Stimulated activated CD8-positive, alpha-beta memory T cell treated with anti-CD3 and anti-CD28 coated beads, Interleukin-15, amount 100 ng/mL, for 48 hours (primary cell): ENCODE data around the gene FLAD1.

Source experiments
- DNase-seq, 2 donors: peaks; one replicate each; pipeline ENCODE4 v3.0.0-alpha.2; 2020; ENCODE audit warnings: low read depth in 2 of 2

The FLAD1 gene

GRCh38 chr1:154952664-154953063 is 30.5 kb upstream of the FLAD1 start:
- no peak for DNase-seq

GRCh38 chr1:154953611-154954038 is 29.5 kb upstream of the FLAD1 start:
- DNase-seq = no peak

- DNase-seq = no peak
Measured at GRCh38 chr1:154954541-154954940, 28.6 kb upstream of the FLAD1 start.

- DNase-seq = peak; percentile 68
Measured at GRCh38 chr1:154955039-154955717, 28.0 kb upstream of the FLAD1 start.

- peak; percentile 55 to 70 for DNase-seq
Measured at GRCh38 chr1:154955718-154956543, 27.2 kb upstream of the FLAD1 start, which contains the start of gene PBXIP1. Gene PBXIP1 (minus strand): TSS chr1:154956099. CDS start chr1:154953721, 2,378 bp downstream.

GRCh38 chr1:154956544-154956941 is 26.6 kb upstream of the FLAD1 start:
- DNase-seq = no peak

- DNase-seq = no peak
Measured at GRCh38 chr1:154957091-154957657, 26.0 kb upstream of the FLAD1 start.

GRCh38 chr1:154958036-154958435 is 25.1 kb upstream of the FLAD1 start:
- no peak for DNase-seq

- no peak for DNase-seq
Measured at GRCh38 chr1:154958681-154959425, 24.3 kb upstream of the FLAD1 start.

GRCh38 chr1:154959426-154959780 is 23.7 kb upstream of the FLAD1 start:
- DNase-seq = no peak

GRCh38 chr1:154960446-154961136 is 22.6 kb upstream of the FLAD1 start:
- DNase-seq = no peak

- peak; percentile 78 to 81 for DNase-seq
Measured at GRCh38 chr1:154961207-154962155, 21.7 kb upstream of the FLAD1 start, which contains the start of gene PYGO2. Gene PYGO2 (minus strand): TSS chr1:154961782. CDS start chr1:154961576, 206 bp downstream.

- no peak for DNase-seq
Measured at GRCh38 chr1:154962156-154962749, 20.9 kb upstream of the FLAD1 start.

- DNase-seq = no peak
Measured at GRCh38 chr1:154962795-154963330, 20.3 kb upstream of the FLAD1 start.

GRCh38 chr1:154963643-154964042 is 19.5 kb upstream of the FLAD1 start:
- no peak for DNase-seq

- no peak for DNase-seq
Measured at GRCh38 chr1:154964359-154964758, 18.8 kb upstream of the FLAD1 start.

- DNase-seq = no peak
Measured at GRCh38 chr1:154966111-154966510, 17.0 kb upstream of the FLAD1 start.

GRCh38 chr1:154967331-154967950 is 15.7 kb upstream of the FLAD1 start:
- DNase-seq = no peak

GRCh38 chr1:154968731-154969130 is 14.4 kb upstream of the FLAD1 start:
- no peak for DNase-seq
